GM04503 (cell line): Measurements from ENCODE around the gene PIK3R5.
"Not testable (repeated sequence)": the region's sequence is repeated elsewhere in the genome, so short reads cannot be mapped to it uniquely, and the experiment has no call there.

ENCODE experiments used
- DNase-seq: peaks from one replicate; pipeline ENCODE4 v3.0.0-alpha.2; 2012; ENCODE audit warnings: low read depth

Gene PIK3R5

DNA sequence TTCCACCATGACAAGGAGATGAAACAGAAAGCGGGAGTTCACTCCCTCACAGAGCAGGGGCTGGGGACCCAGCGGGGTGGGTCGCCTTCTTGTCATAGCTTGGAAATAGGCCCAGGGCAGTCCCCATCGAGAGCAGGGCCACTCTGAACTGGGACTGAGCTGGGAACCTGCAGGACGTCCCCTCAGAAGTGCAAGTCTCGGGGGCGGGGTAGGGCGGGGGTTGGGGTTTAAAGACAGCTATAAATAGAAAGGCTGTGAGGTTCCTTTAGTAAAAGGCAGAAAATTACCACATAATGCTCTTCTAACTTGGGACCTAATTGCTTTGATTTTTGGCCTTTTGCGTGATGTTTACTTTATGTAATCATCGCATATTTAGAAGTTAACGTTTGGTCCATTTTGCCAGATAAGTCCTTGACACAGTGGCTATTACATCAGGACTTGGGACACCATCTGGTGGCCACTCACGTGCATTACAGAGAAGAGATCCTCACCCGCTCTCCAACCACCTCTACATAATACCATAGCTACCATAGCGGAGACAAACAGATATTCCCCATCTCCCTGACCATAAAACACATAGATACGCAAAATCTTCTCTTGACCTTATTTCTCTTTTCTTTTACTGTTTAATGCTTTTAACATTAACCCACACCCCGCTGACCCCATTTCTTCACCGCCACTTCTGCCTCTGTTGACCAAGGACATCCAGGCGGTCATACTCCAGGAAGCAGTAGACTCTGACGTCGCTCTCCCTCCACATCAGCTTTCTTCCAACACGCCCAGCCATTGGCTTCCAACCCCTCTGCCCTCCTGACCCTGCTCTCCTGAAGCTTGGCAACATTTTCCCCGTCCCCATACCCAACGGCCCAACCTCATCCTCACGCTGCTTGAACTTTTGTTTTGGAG, 70.6 kb downstream of the PIK3R5 start:
- DNase-seq: peak; percentile 19

DNA sequence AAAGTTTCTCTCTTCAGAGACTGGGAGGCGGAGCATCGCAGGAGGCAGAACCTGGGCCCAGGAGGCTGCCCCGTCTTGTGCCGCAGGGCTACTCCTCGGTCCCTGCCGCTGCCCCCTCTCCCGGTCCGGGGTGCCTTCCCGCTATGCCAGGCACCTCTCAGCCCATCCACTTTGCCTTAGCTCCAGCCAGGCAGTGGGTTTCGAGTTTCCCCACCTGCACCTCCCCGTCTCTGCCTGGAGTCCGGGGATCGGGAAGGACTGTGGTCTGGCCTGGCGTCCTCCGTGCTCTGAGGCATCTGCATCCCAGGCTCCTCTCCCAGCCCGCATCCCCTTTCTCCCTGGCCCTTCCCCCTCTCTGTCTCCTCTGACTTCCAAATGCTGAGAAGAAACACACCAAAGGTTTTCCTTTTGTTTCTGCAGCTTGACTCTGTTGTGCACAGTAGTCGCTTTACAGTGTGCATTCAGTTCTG, 71.3 kb downstream of the PIK3R5 start:
- DNase-seq: no peak

DNA sequence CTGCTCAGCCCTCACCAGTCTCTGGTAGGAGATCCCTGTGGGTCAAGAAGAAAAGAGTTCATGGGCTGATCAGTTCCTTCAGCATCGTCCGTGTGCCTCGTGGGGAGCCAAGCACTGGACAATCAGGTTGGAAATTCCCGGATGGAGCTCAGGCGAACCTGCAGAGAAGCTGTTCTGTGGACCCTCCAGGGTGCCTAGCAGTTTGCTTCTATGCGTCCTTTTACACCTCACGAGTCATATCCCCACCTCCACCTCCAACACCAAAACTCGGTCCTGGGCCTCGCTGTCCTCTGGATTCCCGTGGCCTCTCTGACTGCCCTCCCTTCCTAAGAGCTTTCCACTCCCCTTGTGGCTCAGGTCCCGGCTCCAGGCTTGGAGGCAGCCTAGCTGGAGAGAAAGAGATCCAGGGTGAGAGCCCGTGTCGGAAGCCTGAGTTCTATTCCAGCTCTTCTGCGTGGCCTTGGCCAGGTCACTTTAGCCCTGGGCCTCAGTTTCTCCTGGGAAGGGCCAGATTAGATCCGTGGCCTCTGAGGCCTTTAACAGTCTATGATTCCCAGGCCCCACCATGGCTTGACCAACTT, 71.8 kb downstream of the PIK3R5 start:
- no peak for DNase-seq

DNA sequence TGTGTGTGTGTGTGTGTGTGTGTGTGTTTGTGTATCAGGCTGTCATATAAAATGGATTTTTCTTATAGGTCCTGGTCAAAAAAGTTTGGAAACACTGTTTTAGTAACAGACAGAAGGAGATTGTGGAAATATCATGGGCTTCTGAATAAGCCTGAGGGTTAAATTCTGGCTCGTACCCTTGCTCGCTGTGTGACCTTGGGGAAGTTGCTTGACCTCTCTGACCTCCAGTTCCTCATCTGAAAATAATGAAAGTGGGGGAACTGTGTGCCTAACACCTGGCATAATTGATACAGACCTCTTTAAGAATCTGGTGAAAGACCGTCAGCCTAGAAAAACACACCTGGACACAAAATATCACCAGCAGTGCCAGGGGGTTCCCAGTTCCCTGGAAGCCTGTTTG, 72.4 kb downstream of the PIK3R5 start:
- DNase-seq: no peak

DNA sequence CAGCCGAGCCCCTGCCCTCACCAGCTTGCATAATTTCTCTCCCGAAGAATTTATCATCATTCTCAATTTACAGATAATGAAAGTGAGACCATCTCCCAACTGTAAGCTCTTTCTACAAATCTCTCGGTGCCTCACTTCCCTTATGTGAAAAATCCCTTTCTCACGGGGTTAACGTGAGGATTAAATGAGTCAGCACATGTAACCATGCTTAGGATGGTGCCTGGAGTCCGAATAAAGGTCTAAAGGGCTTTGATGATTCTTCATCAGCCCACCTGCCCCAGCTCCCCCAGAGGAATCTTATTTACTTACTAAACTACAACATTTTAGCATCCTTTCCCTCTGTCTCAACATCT, 73.2 kb downstream of the PIK3R5 start:
- no peak for DNase-seq

DNA sequence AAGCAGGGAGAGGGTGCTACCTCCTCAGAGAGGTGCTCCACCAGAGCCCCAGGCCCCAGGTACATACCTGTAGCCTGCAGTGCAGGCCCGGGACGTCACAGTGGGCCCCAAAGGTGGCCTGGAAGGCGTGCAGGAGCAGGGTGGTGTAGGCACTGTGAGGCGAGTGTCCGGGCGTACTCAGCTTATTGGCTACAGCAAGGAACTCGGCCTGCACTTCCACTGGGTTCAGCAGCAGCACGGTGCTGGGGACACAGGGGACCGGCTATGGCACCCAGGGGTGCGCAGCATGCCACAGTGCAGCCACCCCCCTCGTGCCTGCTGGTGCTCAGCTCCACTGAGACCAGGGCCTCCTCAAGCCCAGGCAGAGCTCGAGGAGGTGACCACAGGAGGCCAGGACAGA, 74.8 kb downstream of the PIK3R5 start:
- DNase-seq: no peak

DNA sequence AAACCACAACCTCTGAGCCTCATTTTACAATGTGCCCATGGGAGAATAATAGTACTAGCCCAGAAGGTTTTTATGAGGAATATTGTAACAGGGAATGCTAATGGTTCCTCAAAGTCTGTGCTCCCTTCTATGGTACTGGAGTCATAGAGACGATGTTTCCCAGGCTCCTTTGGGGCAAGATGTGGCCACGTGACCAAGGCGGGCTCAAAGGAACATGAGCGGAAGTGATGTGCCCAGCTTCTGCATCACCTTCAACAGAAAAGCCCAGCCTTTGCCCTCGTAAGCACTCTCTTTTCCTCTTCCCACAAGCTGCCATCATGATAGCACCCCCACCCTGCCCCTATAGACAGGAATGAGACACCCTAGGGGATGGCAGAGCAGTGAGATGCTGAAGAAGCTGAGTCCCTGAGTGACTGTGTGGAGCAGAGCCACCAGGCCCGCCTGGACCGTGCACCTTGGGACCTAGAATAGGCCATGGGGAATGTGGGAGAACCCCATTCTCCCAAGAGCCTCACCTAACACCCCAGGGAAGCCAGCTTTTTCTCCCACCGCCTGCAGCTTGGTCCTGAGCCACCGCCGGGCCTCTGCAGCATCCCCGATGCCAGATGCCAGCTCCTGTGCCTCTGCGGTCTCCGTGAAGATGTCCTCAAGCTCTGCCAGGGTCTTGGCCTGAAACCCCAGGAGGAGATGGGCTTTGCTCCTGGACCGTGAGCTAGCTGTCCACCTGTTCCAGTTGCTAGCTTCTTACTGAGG, 75.9 kb downstream of the PIK3R5 start:
- no peak for DNase-seq

DNA sequence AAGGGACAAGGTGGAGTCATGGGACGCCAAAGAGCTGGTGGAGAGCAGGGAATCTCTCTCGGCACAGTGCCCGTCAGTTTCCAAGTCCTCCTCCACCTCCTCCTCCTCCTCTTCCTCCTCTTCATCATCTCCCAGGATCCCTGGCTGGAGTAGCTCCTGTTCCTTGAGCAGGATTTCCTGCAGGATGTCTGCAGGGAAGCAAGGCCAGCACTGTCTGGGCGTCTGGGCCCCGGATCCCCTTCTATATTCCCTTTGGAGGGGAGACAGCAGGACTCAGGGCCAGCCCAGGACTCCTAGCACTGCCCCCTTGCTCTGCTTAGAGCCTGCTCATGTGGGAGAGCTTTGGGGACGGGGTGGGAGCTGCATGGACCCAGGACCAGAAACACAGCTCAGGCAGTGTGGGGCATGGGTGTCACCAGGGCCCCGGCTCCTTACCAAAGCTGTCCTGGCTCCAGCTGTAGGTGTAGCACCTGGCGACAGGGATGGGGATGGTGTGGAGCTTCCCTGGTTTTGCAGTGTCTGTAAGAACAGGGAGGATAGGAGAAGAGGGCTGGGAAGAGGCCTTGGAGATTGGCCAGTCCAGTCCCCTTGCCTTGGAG, 76.7 kb downstream of the PIK3R5 start:
- no peak for DNase-seq

DNA sequence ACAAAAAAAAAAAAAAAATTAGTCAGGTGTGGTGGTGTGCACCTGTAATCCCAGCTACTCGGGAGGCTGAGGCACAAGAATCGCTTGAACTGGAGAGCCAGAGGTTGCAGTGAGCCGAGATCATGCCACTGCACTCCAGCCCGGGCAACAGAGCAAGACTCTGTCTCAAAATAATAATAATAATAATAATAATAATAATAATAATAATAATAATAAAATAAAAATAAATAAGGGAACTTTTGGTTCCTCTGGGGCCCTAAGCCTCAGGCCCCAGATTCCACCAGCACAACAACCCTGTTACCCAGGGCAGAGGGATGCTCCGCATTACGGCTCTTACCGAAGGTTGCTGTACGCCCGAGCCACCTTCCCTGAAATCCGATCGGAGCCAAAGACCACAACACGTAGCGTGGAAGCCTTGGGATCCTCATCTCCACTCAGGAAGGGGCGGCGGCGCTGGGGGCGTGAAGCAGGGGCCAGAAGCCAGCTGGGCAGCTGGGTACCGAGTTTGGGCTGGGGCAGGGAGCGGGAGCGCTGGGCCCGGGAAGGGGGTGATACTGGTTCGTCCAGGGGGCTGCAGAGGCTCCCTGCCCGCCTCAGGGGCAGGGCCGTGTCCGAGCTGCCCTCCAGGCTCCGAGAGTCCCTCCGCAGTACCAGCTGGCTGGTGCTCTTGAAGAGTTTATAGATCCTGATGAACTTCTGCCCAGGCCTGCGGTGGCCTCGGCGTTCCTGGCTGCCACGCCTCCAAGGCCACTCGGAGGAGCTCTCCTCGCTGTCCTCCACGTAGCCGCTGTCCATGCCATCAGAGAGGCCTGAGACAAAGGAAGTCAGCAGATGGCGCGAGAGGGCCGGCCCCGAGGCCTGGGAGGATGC, 77.4 kb downstream of the PIK3R5 start:
- DNase-seq: no peak

DNA sequence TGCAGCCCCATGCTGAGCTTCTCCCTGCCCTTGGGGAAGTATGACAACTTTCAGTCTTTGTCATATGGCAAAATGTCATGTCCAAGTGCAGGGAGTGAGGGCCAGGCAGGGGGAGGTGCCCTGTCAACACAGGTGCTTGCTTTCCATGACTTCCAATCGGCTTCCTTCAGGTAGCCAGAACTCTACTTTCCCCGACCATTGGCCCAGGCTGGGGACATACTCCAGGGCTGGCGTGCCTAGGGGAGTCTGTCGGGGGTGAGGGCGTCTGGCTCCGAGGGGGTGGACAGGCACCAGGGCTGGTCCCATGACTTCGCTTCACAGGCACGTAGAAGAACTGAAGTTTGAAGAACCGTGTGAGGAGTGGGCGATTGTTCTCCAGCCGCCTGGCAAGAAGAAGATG, 78.2 kb downstream of the PIK3R5 start:
- no peak for DNase-seq

DNA sequence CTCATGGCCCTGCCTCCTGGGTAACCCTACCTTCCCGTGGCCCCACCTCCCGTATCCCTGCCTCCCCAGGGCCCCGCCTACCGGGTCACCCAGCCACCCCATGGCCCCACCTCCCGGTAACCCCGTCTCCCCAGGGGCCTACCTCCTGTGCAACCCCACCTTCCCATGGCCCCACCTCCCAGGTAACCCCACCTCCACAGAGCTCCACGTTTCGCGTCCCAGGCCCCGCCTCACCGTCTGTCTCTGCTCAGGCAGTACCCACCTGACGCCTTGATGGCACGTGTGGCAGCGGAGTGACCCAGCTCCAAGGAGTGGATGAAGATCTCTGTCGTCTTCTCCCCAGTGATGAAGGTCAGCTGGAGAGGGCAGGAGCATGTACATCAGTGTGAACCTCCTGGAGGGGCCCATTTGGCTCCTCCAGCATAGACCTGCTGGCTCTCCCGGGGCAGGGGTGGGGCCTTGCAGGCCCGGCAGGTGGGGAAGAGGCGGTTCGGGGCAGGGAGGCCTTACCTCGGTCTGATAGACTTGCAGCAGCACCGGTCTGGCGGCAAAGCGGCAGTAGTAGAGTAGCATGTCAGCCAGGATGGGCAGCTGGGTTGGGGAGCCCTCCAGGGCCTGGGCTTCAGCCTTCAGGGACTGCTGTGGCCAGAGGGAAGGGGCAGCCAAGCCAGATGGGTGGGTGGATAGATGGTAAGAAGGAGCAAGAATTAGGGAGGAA, 79.4 kb downstream of the PIK3R5 start:
- no peak for DNase-seq

DNA sequence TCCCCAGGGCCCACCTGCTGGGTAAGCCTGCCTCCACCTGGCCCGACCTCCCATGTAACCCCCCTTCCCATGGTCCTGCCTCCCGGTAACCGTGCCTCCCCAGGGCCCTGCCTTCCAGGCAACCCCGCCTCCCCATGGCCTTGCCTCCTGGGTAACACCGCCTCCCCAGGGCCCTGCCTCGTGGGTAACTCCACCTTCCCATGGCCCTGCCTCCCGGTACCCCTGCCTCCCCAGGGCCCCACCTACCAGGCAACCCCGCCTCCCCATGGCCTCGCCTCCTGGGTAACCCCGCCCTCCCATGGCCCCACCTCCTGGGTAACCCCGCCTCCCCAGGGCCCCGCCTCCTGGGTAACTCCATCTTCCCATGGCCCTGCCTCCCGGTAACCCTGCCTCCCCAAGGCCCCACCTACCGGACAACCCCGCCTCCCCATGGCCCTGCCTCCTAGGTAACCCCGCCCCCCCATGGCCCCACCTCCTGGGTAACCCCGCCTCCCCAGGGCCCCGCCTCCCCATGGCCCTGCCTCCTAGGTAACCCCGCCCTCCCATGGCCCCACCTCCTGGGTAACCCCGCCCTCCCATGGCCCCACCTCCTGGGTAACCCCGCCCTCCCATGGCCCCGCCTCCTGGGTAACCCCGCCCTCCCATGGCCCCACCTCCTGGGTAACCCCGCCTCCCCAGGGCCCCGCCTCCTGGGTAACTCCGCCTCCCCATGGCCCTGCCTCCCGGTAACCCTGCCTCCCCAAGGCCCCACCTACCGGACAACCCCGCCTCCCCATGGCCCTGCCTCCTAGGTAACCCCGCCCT, 80.1 kb downstream of the PIK3R5 start:
- not testable (repeated sequence) for DNase-seq

DNA sequence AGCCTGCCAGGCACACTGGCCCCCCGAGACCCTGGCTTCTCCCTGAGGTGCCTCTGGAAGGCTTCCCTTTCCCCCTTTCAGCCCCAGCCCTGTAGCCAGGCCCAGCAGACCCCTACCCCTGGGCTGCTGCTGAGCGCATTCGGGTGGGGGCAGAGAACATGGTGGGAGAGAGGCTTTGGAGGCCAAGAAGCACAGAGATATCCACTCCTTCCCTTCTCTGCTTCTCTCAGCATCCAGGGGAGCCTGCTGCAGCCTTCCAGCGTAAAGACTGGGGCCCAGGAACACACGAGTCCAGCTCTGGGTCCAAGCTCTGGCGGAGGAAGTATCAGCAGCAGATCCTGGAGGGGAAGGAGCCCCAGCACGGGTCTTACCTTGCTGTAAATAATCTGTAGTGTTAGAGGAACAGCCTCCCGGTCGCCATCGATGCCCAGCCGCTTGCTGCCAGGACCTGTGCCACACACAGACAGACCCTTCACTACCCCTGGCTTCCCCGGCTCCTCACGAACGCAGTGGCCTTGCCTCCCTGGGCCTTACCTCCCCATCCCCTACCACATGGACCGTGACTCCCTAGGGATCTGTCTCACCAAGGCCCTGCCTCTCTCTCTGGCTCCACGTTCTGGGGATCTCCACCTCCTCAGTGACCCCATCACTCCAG, 81.0 kb downstream of the PIK3R5 start:
- no peak for DNase-seq

DNA sequence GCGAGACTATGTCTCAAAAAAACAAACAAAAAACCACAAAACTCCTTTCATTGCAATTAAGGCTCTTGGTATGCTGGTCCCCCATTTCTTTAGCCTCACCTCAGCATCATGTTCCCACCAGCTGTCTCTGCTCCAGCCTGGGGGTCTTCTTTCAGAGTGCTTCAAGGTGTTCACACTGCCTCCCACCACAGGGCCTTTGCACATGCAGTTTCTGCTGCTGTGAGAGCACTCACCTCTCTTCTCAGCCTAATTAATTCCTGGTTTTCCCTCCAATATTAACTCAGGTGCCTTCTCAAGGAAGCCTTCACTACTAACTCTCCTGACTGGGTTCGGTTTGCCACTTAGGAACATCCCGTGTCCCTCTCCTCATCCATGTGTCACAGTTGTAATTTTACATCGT, 82.2 kb downstream of the PIK3R5 start:
- DNase-seq: no peak

DNA sequence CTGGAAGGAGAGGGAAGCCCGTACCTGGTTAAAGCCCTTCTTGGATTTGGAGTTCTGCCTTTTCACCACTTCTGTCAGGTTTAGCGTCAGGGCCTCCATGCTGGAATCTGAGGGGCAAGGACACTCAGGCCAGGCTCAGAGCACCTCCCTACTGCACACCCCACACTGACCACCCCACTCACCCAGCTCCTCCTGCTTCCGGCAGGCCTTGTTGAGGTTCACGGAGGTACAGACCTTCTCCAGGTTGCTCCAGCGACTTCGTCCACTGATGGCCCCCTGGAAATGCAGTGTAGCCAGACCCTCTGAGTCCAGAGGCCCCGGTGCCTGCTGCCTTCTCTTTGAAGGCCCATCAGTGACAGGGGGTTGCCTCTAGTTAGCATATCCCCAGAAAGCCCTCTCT, 83.9 kb downstream of the PIK3R5 start:
- no peak for DNase-seq

DNA sequence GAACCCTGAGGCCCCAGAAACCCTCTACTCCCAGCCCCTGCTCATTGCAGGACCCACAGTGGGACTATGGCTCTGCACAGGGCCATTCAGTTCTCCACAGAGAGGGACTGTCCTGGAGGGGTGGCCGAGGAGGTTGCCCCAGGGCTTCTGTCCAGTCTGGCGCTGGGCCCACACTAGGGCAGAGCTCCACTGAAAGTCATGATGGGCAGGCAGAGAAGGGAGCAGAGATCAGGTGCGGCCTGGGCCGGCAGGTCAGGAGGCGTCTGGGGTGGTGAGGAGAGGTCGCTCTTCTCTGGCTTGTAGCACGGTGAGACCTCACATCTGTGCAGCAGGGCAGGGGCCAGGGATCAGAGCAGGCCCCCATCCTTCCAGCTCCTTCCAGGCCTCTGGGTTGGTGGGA, 85.0 kb downstream of the PIK3R5 start:
- DNase-seq: no peak

DNA sequence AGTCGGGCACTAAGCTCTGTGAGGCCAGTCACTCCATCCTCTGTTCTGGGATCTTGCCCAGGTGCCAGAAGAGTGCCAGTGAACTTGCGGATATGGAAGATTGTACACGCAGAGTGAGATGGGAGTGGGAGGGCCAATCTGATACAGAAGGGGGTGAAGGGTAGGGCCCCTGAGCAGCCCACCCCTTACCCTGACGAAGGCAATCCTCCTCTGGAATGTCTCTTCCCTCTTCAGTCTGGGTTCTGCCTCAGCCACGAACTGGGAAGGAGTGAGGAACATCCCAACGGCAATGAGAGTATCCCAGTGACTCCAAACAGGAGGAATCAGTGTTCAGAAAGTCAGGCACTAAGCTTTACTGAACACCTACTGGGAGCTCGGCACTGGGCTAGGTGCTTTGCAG, 86.1 kb downstream of the PIK3R5 start:
- DNase-seq: no peak

DNA sequence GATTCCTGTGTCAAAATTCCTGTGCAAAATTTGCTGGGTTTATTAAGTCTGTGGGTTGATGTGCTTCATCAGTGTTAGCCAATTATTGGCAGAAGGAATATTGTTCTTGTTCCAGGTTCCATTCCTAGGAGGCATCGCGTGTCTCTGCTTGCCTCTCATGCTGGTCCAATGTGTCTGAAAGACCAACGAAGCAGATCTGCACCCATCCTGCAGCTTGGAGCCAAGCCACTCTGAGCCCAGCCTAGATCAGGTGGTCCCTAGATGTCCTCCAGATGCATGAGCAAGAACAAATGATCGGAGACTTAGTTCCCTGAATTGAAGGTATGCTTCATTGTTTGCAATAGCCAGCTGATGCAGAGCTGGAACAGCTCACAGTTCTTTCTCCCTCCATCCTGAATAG, 87.5 kb downstream of the PIK3R5 start:
- DNase-seq: no peak

DNA sequence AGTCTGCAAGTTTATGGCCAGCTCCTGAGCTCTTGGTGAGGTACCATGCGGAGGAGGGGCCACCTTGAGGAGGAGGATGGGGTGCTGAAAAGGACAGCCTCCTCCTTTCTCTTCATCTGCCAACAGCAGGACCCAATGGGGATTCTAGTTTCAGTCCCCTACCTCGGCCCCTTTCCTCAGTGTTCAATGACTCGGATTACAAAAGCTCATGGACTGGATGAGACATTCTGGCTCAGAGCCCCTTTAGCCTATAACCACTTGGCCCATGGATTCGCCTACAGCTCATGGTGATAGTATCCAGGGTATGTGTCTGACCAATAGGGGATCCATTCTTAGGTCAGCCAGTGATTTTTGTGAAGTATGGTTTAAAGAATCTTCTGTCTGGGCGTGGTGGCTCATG, 89.5 kb downstream of the PIK3R5 start:
- DNase-seq: no peak

DNA sequence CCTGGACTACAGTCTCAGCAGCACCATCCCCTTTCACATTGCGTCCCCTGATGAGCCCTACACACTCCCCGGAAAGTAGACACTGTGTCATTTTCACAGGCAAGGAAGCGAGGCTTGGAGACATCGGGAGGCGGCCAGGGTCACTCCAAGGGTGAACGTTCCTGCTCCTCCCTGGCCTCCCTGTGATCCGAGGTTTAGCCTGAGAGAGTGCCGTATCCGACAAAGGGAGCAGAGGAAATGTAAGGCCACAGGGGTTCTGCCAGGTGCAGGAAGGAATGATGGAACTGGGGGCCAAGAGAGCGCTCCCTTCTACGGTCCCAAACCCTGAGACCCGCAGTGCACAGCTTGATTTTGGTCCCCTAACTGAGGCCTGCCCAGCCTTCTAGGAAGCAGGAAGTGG, 90.1 kb downstream of the PIK3R5 start:
- DNase-seq: no peak
